Testis (tissue), 2 donors: Measurements from ENCODE around the gene SRD5A1.

Source experiments
- CTCF ChIP-seq, 3 experiments: fragments of 450-650 bp in 2 of 3; fragments of 200-600 bp in 1 of 3; sonication (generic) in 1 of 3; IDR thresholded peaks; one replicate each; pipeline ENCODE4 v1.5.1; 2016 to 2019; ENCODE audit warnings: antibody characterized with exemption in 3 of 3, mild to moderate bottlenecking in 2 of 3, moderate library complexity in 1 of 3
- POLR2A ChIP-seq: fragments of 450-650 bp; IDR thresholded peaks from one replicate; pipeline ENCODE4 v1.6.1; 2017; ENCODE audit warnings: antibody characterized with exemption, mild to moderate bottlenecking, moderate library complexity

- TF ChIP-seq CTCF (IDR thresholded peaks at IDR 0.05): no peak
- no peak for TF ChIP-seq POLR2A
Observed at GRCh38 chr5:6682239-6682638, 49.0 kb downstream of the SRD5A1 start.
